Chondrocyte (in vitro differentiated cells): Measurements from ENCODE around the gene GAS7. TPM values are rescaled to one million over a fixed set of nuclear protein-coding genes. Genes with fewer than 3 reads are reported as not detected.
"Not testable (repeated sequence)": the region's sequence is repeated elsewhere in the genome, so short reads cannot be mapped to it uniquely, and the experiment has no call there.

Experiments used
- DNase-seq: peaks from one replicate; pipeline ENCODE4 v3.0.0; 2021; ENCODE audit warnings: mixed read lengths, low spot score
- H3K27ac Mint-ChIP-seq: one replicate; pipeline ENCODE4 v1.8.0; 2021; ENCODE audit warnings: mild to moderate bottlenecking, moderate library complexity, mixed read lengths; ENCODE audit not compliant: unreplicated experiment
- H3K27me3 Mint-ChIP-seq: 2 replicates; pipeline ENCODE4 v1.8.0; 2021; ENCODE audit warnings: low read depth, mixed read lengths
- H3K36me3 Mint-ChIP-seq: 2 replicates; pipeline ENCODE4 v1.8.0; 2021; ENCODE audit warnings: low read depth, mixed read lengths
- H3K4me1 Mint-ChIP-seq: 2 replicates; pipeline ENCODE4 v1.8.0; 2021; ENCODE audit warnings: low read depth, mild to moderate bottlenecking, mixed read lengths
- H3K4me3 Mint-ChIP-seq: one replicate; pipeline ENCODE4 v1.8.0; 2021; ENCODE audit warnings: mild to moderate bottlenecking, moderate library complexity, mixed read lengths; ENCODE audit not compliant: unreplicated experiment
- H3K9me3 Mint-ChIP-seq: 2 replicates; pipeline ENCODE4 v1.8.0; 2021; ENCODE audit warnings: low read depth, mixed read lengths
- total RNA-seq: library from RNA; stranded (reverse); gene quantifications from 3 replicates; pipeline ENCODE4 v1.2.1, GENCODE V29; 2021
- TF ChIP-seq, protein P1 (sequence below): fragments of 200-600 bp; sonication (generic); IDR thresholded peaks from 2 replicates; pipeline ENCODE4 v1.5.0; 2021; ENCODE audit warnings: antibody characterized with exemption, mild to moderate bottlenecking, moderate library complexity

GAS7 gene
- total RNA-seq, 1 donor from 2014 or later: 6.9 TPM

GRCh38 chr17:9922012-9922848 is 276.2 kb downstream of the GAS7 start:
- DNase-seq: no peak
- Mint-ChIP-seq H3K9me3 (no peaks in the 10 kb centered on the region), H3K36me3 (peaks cover 5% of the 10 kb centered on the region), H3K4me1 (peaks cover 8% of the 10 kb centered on the region), H3K27me3 (no peaks in the 10 kb centered on the region), H3K27ac (no peak overlapping the region), H3K4me3 (no peak overlapping the region)
- TF ChIP-seq, protein P1, sequence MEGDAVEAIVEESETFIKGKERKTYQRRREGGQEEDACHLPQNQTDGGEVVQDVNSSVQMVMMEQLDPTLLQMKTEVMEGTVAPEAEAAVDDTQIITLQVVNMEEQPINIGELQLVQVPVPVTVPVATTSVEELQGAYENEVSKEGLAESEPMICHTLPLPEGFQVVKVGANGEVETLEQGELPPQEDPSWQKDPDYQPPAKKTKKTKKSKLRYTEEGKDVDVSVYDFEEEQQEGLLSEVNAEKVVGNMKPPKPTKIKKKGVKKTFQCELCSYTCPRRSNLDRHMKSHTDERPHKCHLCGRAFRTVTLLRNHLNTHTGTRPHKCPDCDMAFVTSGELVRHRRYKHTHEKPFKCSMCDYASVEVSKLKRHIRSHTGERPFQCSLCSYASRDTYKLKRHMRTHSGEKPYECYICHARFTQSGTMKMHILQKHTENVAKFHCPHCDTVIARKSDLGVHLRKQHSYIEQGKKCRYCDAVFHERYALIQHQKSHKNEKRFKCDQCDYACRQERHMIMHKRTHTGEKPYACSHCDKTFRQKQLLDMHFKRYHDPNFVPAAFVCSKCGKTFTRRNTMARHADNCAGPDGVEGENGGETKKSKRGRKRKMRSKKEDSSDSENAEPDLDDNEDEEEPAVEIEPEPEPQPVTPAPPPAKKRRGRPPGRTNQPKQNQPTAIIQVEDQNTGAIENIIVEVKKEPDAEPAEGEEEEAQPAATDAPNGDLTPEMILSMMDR: no peak

- DNase-seq, H3K4me3 Mint-ChIP-seq, H3K4me1 Mint-ChIP-seq, H3K9me3 Mint-ChIP-seq, H3K27me3 Mint-ChIP-seq, H3K36me3 Mint-ChIP-seq, H3K27ac Mint-ChIP-seq: not testable (repeated sequence)
These were observed 277.2 kb downstream of the GAS7 start for GRCh38 chr17:9921216-9921615.

DNA sequence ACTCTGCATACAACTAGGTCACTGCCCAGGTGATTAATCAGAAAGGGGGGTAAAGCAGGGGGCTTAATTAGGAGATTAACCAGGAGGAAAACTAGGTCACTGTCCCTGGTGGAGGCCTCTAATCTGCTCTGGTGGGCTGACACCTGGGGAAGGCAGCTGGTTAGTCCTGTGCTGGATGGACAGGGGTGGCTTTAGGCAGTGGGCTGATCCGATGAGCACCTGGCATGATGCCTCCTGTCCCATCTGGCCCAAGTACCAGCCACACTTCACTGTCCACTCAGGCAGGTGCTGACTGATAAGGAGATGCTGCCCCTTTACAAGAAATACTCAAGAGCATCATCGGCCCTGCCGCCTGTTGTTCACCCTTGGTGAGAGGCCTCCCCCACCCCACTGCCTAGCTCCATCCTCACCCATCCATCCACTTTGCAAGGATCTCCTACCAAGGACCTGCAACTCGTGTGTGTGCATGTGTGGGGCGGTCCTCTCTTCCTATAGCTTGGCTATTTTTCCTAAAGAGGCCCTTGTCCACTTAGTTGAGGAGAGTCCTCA is 279.5 kb downstream of the GAS7 start:
- H3K9me3 Mint-ChIP-seq: no peaks in the 10 kb centered on the region
- no peak for DNase-seq
- H3K4me3 Mint-ChIP-seq: no peak overlapping the region
- no peak overlapping the region for H3K27ac Mint-ChIP-seq
- no peaks in the 10 kb centered on the region for H3K27me3 Mint-ChIP-seq
- TF ChIP-seq, protein P1: no peak
- peaks cover 6% of the 10 kb centered on the region for H3K36me3 Mint-ChIP-seq
- H3K4me1 Mint-ChIP-seq: no peaks in the 10 kb centered on the region

DNA sequence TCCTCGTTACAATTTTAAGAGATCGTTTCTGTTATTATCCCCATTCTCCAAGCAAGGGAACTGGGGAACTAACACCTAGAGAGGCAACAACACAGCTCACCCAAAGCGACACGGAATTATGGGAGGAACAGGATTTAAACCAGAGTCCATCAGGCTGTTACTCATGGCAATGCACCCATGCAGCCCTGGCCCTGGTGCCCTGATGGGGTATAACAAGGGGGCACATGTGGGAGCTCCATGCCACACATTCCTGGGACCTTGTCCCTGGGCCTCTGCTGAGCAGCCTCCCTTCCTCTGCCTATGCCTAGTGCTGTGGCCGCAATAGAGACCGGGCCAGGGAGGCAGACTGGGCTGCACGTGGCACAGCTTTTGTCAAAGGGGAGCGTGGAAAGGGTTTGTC is 280.1 kb downstream of the GAS7 start:
- TF ChIP-seq, protein P1: no peak
- DNase-seq: no peak
- Mint-ChIP-seq H3K9me3 (no peaks in the 10 kb centered on the region), H3K36me3 (peaks cover 6% of the 10 kb centered on the region), H3K27ac (no peak overlapping the region), H3K4me1 (no peaks in the 10 kb centered on the region), H3K27me3 (no peaks in the 10 kb centered on the region), H3K4me3 (no peak overlapping the region)

GRCh38 chr17:9917801-9918200 is 280.6 kb downstream of the GAS7 start:
- no peak overlapping the region for H3K27ac Mint-ChIP-seq
- TF ChIP-seq, protein P1: no peak
- no peaks in the 10 kb centered on the region for H3K27me3 Mint-ChIP-seq
- peaks cover 6% of the 10 kb centered on the region for H3K36me3 Mint-ChIP-seq
- no peak overlapping the region for H3K4me3 Mint-ChIP-seq
- no peaks in the 10 kb centered on the region for H3K9me3 Mint-ChIP-seq
- no peaks in the 10 kb centered on the region for H3K4me1 Mint-ChIP-seq
- DNase-seq: no peak
